ENCODE results near the gene SYNE2.

GRCh38 chr14:64209444-64210131 lies 356.8 kb downstream of the SYNE2 start:
- no peak for TF ChIP-seq CTCF (IDR thresholded peaks at IDR 0.05)
- TF ChIP-seq EZH2phosphoT487 (IDR thresholded peaks at IDR 0.05), result no peak

All from neural progenitor cell (in vitro differentiated cells).